GM06990 (cell line): Measurements from ENCODE around the gene MAS1L.

Experiments used
- DNase-seq: peaks from one replicate; pipeline ENCODE4 v3.0.0-alpha.2; 2011; ENCODE audit not compliant: insufficient read length; ENCODE audit errors: extremely low read depth
- H3K27me3 ChIP-seq: replicated peaks from 2 replicates; pipeline ENCODE4 v1.6.0; 2011; ENCODE audit warnings: low read length; ENCODE audit not compliant: control insufficient read depth, insufficient read depth
- H3K36me3 ChIP-seq: 2 replicates; pipeline ENCODE4 v1.5.1; 2011; ENCODE audit warnings: low read length; ENCODE audit not compliant: control insufficient read depth, insufficient read depth
- H3K4me3 ChIP-seq: replicated peaks from 2 replicates; pipeline ENCODE4 v1.5.1; 2011; ENCODE audit warnings: low read depth, mild to moderate bottlenecking, control low read depth, low read length
- CTCF ChIP-seq: IDR thresholded peaks from 2 replicates; pipeline ENCODE4 v1.5.1; 2011; ENCODE audit warnings: low read length, control low read depth, mild to moderate bottlenecking, inconsistent platforms; ENCODE audit not compliant: insufficient read depth, poor library complexity, severe bottlenecking

The MAS1L gene

GRCh38 chr6:29487660-29488059 lies at the start of gene MAS1L:
Gene MAS1L, minus strand, starts transcription at chr6:29487956. Its CDS starts 54 bp downstream, at chr6:29487902.
- H3K36me3 ChIP-seq, result no peaks in the 10 kb centered on the region
- DNase-seq, result no peak
- no peak within 1 kb of the TSS for H3K4me3 ChIP-seq
- TF ChIP-seq CTCF, result no peak
- H3K27me3 ChIP-seq, result no peaks in the 10 kb centered on the region

GRCh38 chr6:29532320-29532951 lies 44.7 kb upstream of the MAS1L start:
- no peaks in the 10 kb centered on the region for H3K27me3 ChIP-seq
- H3K36me3 ChIP-seq, result no peaks in the 10 kb centered on the region
- no peak for TF ChIP-seq CTCF
- DNase-seq, result no peak
- H3K4me3 ChIP-seq, result no peak overlapping the region

- H3K4me3 ChIP-seq, result no peak overlapping the region
- H3K27me3 ChIP-seq, result no peaks in the 10 kb centered on the region
- TF ChIP-seq CTCF, result no peak
- no peaks in the 10 kb centered on the region for H3K36me3 ChIP-seq
- DNase-seq, result no peak
These were observed 43.9 kb upstream of the MAS1L start for GRCh38 chr6:29531668-29532067.

- Histone ChIP-seq H3K36me3 (no peaks in the 10 kb centered on the region), H3K27me3 (no peaks in the 10 kb centered on the region), H3K4me3 (no peak overlapping the region)
- no peak for DNase-seq
- no peak for TF ChIP-seq CTCF
These were observed 43.0 kb upstream of the MAS1L start for GRCh38 chr6:29530671-29531310.

GRCh38 chr6:29529956-29530355 lies 42.2 kb upstream of the MAS1L start:
- TF ChIP-seq CTCF, result no peak
- H3K4me3 ChIP-seq, result no peak overlapping the region
- H3K27me3 ChIP-seq, result no peaks in the 10 kb centered on the region

More at GRCh38 chr6:29529956-29530355, 42.2 kb upstream of the MAS1L start:
- DNase-seq, result no peak
- H3K36me3 ChIP-seq, result no peaks in the 10 kb centered on the region
